K562 treated with DMSO at 1 percent for 24 hours (cell line): Measurements from ENCODE around the gene TMEM213. TPM values are rescaled to one million over a fixed set of nuclear protein-coding genes. Genes with fewer than 3 reads are reported as not detected.

Source experiments
- total RNA-seq: library from RNA; unstranded; fragments of 300-600 nt; gene quantifications from 2 replicates; pipeline ENCODE4 v1.2.3, GENCODE V29; 2022; ENCODE audit warnings: low read depth; ENCODE audit not compliant: insufficient read depth

TMEM213 gene
- total RNA-seq = not detected in 2 replicates

GRCh38 chr7:138797715-138798320, at the start of gene TMEM213, which contains the start of gene ATP6V0A4:
Gene TMEM213, plus strand, starts transcription at chr7:138797994. Its CDS starts 111 bp downstream, at chr7:138798105.
Gene ATP6V0A4, minus strand, starts transcription at chr7:138798196. Its CDS starts 26,949 bp downstream, at chr7:138771247.

Other genes starting within 250 kb of the TMEM213 start
- gene SVOPL, start 96.6 kb upstream of the TMEM213 start, total RNA-seq = not detected in 2 replicates
- not detected in 2 replicates for gene ATP6V0A4, start 202 bp downstream of the TMEM213 start, total RNA-seq
- 0.47 and 0.51 TPM in 2 replicates for gene KIAA1549, start 183.4 kb downstream of the TMEM213 start, total RNA-seq
- not detected in 2 replicates for gene ZC3HAV1L, start 238.0 kb downstream of the TMEM213 start, total RNA-seq